ENCODE results near the gene DNER. TPM values are rescaled to one million over a fixed set of nuclear protein-coding genes. Genes with fewer than 3 reads are reported as not detected.

DNER gene
- polyA plus RNA-seq, 3 donors, result 0.12 to 0.20 (median 0.16) TPM

DNA sequence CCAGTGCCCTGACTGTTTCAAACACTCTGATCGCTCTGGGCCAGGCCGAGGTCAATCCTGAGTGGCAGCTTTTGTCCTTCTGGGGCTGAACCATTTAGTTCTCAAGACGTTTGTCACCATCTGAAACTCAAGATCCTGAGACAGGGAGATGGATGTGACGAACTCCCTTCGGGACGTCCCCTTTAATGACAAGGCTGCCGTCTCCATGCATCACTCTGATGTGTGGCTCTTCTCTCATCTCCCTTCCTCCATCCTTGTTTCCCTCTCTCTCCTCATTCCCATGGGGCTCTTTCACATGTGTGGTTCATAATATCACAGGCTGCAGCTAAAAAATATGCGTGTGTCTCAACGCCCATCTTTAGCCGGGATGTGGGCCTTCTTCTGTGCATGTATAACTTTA is 189.6 kb downstream of the DNER start:
- Mint-ChIP-seq H3K4me1 (peaks cover under 1% of the 10 kb centered on the region), H3K27ac (no peak overlapping the region), H3K4me3 (no peak overlapping the region), H3K9me3 (peaks cover 0 to 5% (median 2%) of the 10 kb centered on the region in 7 donors), H3K36me3 (no peaks in the 10 kb centered on the region), H3K27me3 (ENCODE audit: low read depth in 3 of 3) (peaks cover 0 to 3% (median 2%) of the 10 kb centered on the region in 3 donors)
- Histone ChIP-seq H2AFZ (ENCODE audit: insufficient read depth, low read depth, low read length, poor library complexity, severe bottlenecking) (no peak overlapping the region), H3K36me3 (replicated peaks in 1 of 2; ENCODE audit: control insufficient read depth in 1 of 2, insufficient read depth in 2 of 2, low read length in 2 of 2) (no peaks in the 10 kb centered on the region), H3K27ac (ENCODE audit: low read depth in 1 of 2, low read length in 2 of 2) (no peak overlapping the region), H3K4me2 (replicated peaks; ENCODE audit: extremely low read depth, low read length, poor library complexity, severe bottlenecking) (no peak overlapping the region), H3K4me3 (replicated peaks in 1 of 3; ENCODE audit: low read depth in 2 of 3, low read length in 3 of 3) (no peak overlapping the region), H3K27me3 (ENCODE audit: control insufficient read depth in 2 of 2, insufficient read depth in 2 of 2, low read length in 2 of 2) (no peaks in the 10 kb centered on the region), H3K79me2 (ENCODE audit: insufficient read depth, low read length) (no peaks in the 10 kb centered on the region), H3K9ac (ENCODE audit: insufficient read depth, low read length, poor library complexity, severe bottlenecking) (no peak overlapping the region), H3K9me3 (replicated peaks in 1 of 2; ENCODE audit: control insufficient read depth in 1 of 2, insufficient read depth in 1 of 2, low read length in 2 of 2) (no peaks in the 10 kb centered on the region), H4K20me1 (ENCODE audit: insufficient read depth, low read length) (no peaks in the 10 kb centered on the region), H3K4me1 (ENCODE audit: control insufficient read depth in 1 of 2, insufficient read depth in 2 of 2, low read length in 2 of 2) (no peaks in the 10 kb centered on the region)
- DNase-seq, result no peak
- 95% methylated on average over 9 of the region's 10 CpGs for WGBS (ENCODE audit: insufficient coverage)
- intact Hi-C loops (cut with micrococcal nuclease), result no loop called here
- TF ChIP-seq, protein P1, sequence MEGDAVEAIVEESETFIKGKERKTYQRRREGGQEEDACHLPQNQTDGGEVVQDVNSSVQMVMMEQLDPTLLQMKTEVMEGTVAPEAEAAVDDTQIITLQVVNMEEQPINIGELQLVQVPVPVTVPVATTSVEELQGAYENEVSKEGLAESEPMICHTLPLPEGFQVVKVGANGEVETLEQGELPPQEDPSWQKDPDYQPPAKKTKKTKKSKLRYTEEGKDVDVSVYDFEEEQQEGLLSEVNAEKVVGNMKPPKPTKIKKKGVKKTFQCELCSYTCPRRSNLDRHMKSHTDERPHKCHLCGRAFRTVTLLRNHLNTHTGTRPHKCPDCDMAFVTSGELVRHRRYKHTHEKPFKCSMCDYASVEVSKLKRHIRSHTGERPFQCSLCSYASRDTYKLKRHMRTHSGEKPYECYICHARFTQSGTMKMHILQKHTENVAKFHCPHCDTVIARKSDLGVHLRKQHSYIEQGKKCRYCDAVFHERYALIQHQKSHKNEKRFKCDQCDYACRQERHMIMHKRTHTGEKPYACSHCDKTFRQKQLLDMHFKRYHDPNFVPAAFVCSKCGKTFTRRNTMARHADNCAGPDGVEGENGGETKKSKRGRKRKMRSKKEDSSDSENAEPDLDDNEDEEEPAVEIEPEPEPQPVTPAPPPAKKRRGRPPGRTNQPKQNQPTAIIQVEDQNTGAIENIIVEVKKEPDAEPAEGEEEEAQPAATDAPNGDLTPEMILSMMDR (IDR thresholded peaks at IDR 0.05), result no peak

DNA sequence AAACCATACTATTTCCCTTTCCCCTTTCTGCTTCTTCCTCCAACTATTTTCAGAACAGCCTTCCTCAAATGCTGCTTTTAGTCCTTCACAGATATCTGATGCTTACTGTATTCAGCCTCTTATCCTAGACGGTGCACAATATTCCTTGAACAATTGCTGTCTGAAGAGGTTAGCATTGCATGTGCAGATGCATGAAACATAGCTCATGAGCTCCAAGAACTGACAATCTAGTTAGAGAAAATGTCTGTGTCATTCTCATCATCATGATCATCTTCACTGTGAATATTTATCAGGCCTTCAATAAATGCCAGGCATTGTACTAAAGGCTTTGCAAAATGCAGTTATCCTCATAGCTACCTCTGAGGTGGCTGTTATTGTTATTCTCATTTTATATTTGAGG is 190.7 kb downstream of the DNER start:
- no peaks in the 10 kb centered on the region for H4K20me1 ChIP-seq (ENCODE audit: insufficient read depth, low read length)
- no peaks in the 10 kb centered on the region for H3K36me3 Mint-ChIP-seq
- H3K27me3 Mint-ChIP-seq (ENCODE audit: low read depth in 3 of 3), result peaks cover 0 to 2% (median 0%) of the 10 kb centered on the region in 3 donors
- H3K27ac ChIP-seq (ENCODE audit: low read depth in 1 of 2, low read length in 2 of 2), result no peak overlapping the region
- H3K27ac Mint-ChIP-seq, result no peak overlapping the region
- TF ChIP-seq, protein P1 (IDR thresholded peaks at IDR 0.05), result no peak
- no peaks in the 10 kb centered on the region for H3K79me2 ChIP-seq (ENCODE audit: insufficient read depth, low read length)
- no peaks in the 10 kb centered on the region for H3K9me3 ChIP-seq (replicated peaks in 1 of 2; ENCODE audit: control insufficient read depth in 1 of 2, insufficient read depth in 1 of 2, low read length in 2 of 2)
- no peak overlapping the region for H3K4me2 ChIP-seq (replicated peaks; ENCODE audit: extremely low read depth, low read length, poor library complexity, severe bottlenecking)
- no peaks in the 10 kb centered on the region for H3K27me3 ChIP-seq (ENCODE audit: control insufficient read depth in 2 of 2, insufficient read depth in 2 of 2, low read length in 2 of 2)
- no peak for DNase-seq
- intact Hi-C loops (cut with micrococcal nuclease), result no loop called here
- no peaks in the 10 kb centered on the region for H3K9me3 Mint-ChIP-seq
- H3K36me3 ChIP-seq (replicated peaks in 1 of 2; ENCODE audit: control insufficient read depth in 1 of 2, insufficient read depth in 2 of 2, low read length in 2 of 2), result no peaks in the 10 kb centered on the region
- no CpG with 5 or more reads among the region's 1 CpG for WGBS (ENCODE audit: insufficient coverage)
- H2AFZ ChIP-seq (ENCODE audit: insufficient read depth, low read depth, low read length, poor library complexity, severe bottlenecking), result no peak overlapping the region
- H3K9ac ChIP-seq (ENCODE audit: insufficient read depth, low read length, poor library complexity, severe bottlenecking), result no peak overlapping the region
- peaks cover 5% of the 10 kb centered on the region for H3K4me1 Mint-ChIP-seq
- no peak overlapping the region for H3K4me3 ChIP-seq (replicated peaks in 1 of 3; ENCODE audit: low read depth in 2 of 3, low read length in 3 of 3)
- peaks cover 0 to 5% of the 10 kb centered on the region in 2 donors for H3K4me1 ChIP-seq (ENCODE audit: control insufficient read depth in 1 of 2, insufficient read depth in 2 of 2, low read length in 2 of 2)
- no peak overlapping the region for H3K4me3 Mint-ChIP-seq
